ENCODE data around the gene TSHZ2.

Gene TSHZ2

GRCh38 chr20:53059848-53060247, 87.7 kb downstream of the TSHZ2 start:
- TF ChIP-seq POLR2AphosphoS5 (IDR thresholded peaks at IDR 0.05; ENCODE audit: low read depth, low read length): no peak
- no peak for TF ChIP-seq FOXP2 (optimal IDR thresholded peaks at IDR 0.05; ENCODE audit: borderline replicate concordance, extremely low read depth, extremely low read length, insufficient read depth)
- no peak for TF ChIP-seq TAF1 (IDR thresholded peaks at IDR 0.05; ENCODE audit: borderline replicate concordance, insufficient read depth, low read length)
- TF ChIP-seq SIN3A (IDR thresholded peaks at IDR 0.05; ENCODE audit: borderline replicate concordance, insufficient read depth, low read length): no peak
- TF ChIP-seq, protein P1, sequence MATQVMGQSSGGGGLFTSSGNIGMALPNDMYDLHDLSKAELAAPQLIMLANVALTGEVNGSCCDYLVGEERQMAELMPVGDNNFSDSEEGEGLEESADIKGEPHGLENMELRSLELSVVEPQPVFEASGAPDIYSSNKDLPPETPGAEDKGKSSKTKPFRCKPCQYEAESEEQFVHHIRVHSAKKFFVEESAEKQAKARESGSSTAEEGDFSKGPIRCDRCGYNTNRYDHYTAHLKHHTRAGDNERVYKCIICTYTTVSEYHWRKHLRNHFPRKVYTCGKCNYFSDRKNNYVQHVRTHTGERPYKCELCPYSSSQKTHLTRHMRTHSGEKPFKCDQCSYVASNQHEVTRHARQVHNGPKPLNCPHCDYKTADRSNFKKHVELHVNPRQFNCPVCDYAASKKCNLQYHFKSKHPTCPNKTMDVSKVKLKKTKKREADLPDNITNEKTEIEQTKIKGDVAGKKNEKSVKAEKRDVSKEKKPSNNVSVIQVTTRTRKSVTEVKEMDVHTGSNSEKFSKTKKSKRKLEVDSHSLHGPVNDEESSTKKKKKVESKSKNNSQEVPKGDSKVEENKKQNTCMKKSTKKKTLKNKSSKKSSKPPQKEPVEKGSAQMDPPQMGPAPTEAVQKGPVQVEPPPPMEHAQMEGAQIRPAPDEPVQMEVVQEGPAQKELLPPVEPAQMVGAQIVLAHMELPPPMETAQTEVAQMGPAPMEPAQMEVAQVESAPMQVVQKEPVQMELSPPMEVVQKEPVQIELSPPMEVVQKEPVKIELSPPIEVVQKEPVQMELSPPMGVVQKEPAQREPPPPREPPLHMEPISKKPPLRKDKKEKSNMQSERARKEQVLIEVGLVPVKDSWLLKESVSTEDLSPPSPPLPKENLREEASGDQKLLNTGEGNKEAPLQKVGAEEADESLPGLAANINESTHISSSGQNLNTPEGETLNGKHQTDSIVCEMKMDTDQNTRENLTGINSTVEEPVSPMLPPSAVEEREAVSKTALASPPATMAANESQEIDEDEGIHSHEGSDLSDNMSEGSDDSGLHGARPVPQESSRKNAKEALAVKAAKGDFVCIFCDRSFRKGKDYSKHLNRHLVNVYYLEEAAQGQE (IDR thresholded peaks at IDR 0.05; ENCODE audit: insufficient read depth in 1 of 2, low read depth in 2 of 2, low read length in 2 of 2): no peak

DNA sequence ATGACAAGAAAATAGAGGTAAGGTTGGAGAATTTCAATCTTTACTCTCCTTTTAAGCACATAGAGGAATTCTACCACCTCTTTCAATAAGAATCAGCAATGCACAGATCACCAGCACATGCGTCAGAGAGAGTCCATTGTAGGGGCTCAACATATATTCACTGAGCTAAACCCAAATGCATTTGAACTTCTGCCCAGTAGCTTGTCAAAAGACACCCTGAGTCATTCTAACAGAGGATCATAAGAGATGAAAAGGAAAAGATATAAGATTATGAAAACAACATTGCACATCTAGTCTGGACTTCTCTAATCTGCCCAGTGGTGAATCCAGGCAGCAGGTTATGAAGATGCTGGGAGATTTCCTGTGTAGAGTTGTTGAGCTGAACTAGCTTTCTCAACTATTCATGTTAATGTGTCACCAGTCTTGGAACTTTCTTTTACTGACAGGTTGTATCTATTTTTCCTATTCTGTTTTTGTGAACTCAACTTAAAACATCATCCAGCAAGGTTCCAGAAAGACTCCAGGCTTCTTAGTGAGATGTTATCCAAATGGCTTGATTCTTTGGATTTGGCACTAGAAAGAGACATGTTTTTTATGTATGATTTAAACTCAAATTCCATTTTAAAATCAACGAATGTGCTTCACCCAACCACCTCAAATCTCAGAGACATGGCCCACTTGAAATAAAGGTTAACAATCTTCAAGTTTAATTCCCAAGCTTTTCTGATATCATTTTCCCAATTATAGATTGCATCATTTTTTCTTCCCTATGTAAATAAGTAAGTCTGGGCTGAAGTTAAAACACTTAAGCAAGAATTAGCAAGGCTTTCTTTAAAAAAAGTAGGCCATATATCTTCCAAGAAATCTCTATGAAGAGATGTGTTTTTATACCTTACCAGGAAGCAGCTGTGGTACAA, 89.3 kb downstream of the TSHZ2 start:
- TF ChIP-seq SIN3A (IDR thresholded peaks at IDR 0.05; ENCODE audit: borderline replicate concordance, insufficient read depth, low read length): no peak
- TF ChIP-seq, protein P1 (IDR thresholded peaks at IDR 0.05; ENCODE audit: insufficient read depth in 1 of 2, low read depth in 2 of 2, low read length in 2 of 2): no peak
- TF ChIP-seq TAF1 (IDR thresholded peaks at IDR 0.05; ENCODE audit: borderline replicate concordance, insufficient read depth, low read length): no peak
- no peak for TF ChIP-seq FOXP2 (optimal IDR thresholded peaks at IDR 0.05; ENCODE audit: borderline replicate concordance, extremely low read depth, extremely low read length, insufficient read depth)
- no peak for TF ChIP-seq POLR2AphosphoS5 (IDR thresholded peaks at IDR 0.05; ENCODE audit: low read depth, low read length)

GRCh38 chr20:53064935-53065334, 92.8 kb downstream of the TSHZ2 start:
- TF ChIP-seq SIN3A (IDR thresholded peaks at IDR 0.05; ENCODE audit: borderline replicate concordance, insufficient read depth, low read length) (no peak), FOXP2 (optimal IDR thresholded peaks at IDR 0.05; ENCODE audit: borderline replicate concordance, extremely low read depth, extremely low read length, insufficient read depth) (no peak), TAF1 (IDR thresholded peaks at IDR 0.05; ENCODE audit: borderline replicate concordance, insufficient read depth, low read length) (no peak), POLR2AphosphoS5 (IDR thresholded peaks at IDR 0.05; ENCODE audit: low read depth, low read length) (no peak)
- TF ChIP-seq, protein P1 (IDR thresholded peaks at IDR 0.05; ENCODE audit: insufficient read depth in 1 of 2, low read depth in 2 of 2, low read length in 2 of 2): no peak

DNA sequence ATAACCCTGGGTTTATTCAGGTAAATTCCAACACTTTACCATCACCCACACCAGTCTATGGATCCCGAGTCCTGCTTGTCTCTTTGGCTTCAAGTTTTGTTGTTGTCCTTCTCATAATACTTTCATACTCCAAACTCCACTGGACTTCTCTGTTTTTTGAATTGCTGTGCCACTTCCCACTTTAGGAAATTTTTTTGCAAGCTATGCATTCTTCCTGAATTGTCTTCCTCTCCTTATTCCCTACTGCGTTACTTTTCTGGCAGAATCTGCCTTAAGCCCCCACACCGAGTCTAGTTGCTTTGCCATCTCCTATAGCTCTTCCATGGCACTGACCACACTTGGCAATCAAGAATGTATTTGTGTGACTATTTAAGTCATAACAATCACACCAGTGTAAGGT, 96.1 kb downstream of the TSHZ2 start:
- TF ChIP-seq, protein P1 (IDR thresholded peaks at IDR 0.05; ENCODE audit: insufficient read depth in 1 of 2, low read depth in 2 of 2, low read length in 2 of 2): no peak
- TF ChIP-seq POLR2AphosphoS5 (IDR thresholded peaks at IDR 0.05; ENCODE audit: low read depth, low read length) (no peak), SIN3A (IDR thresholded peaks at IDR 0.05; ENCODE audit: borderline replicate concordance, insufficient read depth, low read length) (no peak), FOXP2 (optimal IDR thresholded peaks at IDR 0.05; ENCODE audit: borderline replicate concordance, extremely low read depth, extremely low read length, insufficient read depth) (no peak), TAF1 (IDR thresholded peaks at IDR 0.05; ENCODE audit: borderline replicate concordance, insufficient read depth, low read length) (no peak)

All from PFSK-1 (cell line).